Subcutaneous adipose tissue (tissue), 4 donors: ENCODE results near the gene CDH23. TPM values are rescaled to one million over a fixed set of nuclear protein-coding genes. Genes with fewer than 3 reads are reported as not detected.

Experiments used
- total RNA-seq, 4 donors: library from RNA; depleted of rRNA; stranded (reverse); fragments of >200 nt; gene quantifications; one replicate each; pipeline ENCODE4 v1.1.0, GENCODE V29; 2016
- TF ChIP-seq, protein P1 (sequence below): fragments of 450-650 bp; IDR thresholded peaks from one replicate; pipeline ENCODE4 v1.5.1; 2016; ENCODE audit warnings: low read depth, mild to moderate bottlenecking, control low read depth, antibody characterized with exemption, moderate library complexity

CDH23 gene
- total RNA-seq, 4 donors from 2014 or later: 14.3 to 74.8 (median 24.1) TPM

DNA sequence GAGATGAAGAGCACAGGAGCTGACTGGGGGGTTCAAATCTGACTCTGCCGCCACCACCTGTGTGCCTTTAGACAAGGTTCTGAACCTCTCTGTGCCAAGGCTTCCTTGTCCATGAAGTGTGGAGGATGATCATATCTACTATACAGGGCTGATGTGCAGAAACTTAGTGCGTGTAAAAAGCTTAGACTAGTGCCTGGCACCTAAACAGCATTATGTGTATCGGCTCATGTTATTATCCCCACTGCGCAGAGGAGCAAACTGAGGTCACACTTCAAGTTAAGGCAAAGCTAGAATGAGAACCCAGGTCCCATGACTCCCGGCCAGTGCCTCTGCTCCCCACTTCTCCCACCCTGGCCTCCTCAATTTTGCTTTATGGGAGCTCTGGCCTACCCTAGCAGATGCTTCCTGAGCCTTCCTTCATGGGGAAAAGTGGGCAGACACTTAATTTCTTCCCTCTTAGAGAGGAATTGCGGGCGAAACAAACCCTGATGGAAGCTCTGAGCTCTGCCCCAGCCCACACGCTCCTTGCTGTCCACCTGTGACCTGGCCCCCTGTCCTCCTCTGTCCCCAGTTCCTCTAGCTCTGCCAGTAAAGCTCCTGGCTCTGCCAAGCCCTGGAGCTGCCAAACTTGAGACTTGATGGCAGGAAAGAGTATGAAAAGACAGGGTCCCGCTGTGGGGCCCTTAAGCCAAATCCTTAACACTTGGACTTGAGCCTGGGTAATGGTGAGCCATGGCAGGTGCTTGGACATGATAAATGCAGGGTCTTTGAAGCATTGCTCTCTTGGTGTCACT is 71.0 kb downstream of the CDH23 start:
- TF ChIP-seq, protein P1, sequence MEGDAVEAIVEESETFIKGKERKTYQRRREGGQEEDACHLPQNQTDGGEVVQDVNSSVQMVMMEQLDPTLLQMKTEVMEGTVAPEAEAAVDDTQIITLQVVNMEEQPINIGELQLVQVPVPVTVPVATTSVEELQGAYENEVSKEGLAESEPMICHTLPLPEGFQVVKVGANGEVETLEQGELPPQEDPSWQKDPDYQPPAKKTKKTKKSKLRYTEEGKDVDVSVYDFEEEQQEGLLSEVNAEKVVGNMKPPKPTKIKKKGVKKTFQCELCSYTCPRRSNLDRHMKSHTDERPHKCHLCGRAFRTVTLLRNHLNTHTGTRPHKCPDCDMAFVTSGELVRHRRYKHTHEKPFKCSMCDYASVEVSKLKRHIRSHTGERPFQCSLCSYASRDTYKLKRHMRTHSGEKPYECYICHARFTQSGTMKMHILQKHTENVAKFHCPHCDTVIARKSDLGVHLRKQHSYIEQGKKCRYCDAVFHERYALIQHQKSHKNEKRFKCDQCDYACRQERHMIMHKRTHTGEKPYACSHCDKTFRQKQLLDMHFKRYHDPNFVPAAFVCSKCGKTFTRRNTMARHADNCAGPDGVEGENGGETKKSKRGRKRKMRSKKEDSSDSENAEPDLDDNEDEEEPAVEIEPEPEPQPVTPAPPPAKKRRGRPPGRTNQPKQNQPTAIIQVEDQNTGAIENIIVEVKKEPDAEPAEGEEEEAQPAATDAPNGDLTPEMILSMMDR: no peak

DNA sequence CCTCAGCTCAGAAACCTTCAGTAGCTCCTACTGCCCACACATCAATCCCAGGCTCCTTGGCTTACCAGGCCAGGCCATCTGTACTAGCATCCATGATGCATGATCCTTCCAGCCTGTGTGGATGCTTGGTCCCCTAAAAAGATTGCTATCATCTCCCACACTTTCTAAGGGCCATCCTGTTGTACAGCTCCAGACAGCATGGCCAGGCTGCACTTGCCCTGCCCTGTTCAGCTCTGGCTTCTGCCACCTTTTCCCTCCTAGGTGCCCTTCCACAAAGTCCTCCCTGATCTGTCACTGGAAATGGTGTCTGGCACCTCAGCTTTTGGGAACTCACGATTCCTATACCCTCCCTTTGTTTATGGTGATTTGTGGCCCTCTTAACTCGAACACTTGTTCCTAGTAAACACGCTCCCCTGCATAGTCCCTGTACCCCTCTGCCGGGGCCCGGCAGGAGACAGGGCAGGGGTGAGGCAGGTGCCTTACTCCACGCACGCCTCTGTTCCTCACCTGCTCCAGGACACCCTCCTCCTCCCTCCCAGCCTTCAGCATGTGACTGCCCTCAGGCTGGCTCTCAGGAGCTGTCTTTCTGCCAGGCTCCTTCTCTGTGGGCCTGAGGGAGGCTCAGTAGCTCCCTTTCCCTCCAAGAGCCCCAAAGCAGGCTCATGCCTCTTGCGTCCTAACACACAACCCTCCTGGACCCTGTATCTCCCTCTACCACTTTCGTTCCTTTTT is 71.8 kb downstream of the CDH23 start:
- TF ChIP-seq, protein P1: no peak

DNA sequence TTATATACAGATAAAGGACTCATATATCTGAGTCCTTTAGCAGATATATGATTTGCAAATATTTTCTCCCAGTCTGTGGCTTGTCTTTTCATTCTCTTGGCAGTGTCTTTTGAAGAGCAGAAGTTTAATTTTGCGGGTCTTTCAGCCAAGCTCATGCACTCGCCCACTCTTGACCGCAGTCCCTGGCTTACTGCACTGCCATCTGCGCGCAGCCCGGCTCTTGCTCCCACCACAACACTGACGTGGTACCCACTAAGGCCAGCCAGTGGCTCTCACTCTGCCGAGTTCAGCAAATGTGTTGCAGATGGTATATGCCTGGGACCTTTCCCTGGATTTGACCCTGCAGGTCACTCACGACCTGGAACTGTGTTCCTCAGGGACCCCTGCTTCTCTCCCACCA is 74.3 kb downstream of the CDH23 start:
- TF ChIP-seq, protein P1: no peak

DNA sequence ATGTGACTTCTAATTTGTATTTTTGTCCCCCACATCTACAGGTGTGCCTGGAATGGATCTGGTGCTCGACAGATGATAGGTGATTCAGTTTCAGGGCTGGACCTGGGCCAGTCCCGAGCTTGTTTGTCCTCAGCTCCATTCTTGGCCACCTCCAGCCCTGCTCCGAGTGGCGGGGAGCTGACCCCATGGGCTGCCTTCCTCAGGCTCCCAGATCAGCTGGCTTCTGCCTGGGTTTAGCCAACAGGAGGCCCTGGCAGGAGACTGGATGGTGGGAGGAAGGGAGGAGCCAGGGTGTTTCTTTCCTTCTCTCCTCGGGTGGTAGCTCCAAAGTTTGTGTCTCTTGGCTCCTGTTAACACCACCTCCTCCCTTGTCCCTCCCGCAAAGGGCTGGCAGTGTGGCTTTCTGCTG is 75.2 kb downstream of the CDH23 start:
- TF ChIP-seq, protein P1: no peak

DNA sequence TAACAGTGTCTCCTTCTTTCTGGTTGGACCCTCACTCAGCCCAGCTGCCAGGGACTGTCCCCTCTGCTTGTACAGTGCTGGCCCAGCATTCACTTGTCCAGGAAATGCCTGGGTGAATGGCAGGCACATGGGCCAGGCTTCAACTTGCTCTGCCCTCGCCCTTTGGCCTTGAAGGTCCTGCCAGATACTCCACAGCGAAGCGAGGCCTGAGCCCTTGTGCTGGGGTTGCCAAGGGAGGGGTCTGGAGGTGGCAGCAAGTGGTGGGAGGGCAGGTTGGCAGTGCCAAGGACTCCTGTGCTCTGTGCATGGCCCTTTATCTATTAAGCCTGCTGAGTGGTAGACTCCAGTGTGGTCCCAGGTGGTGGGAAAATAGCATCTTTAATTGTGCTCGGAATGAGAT is 75.7 kb downstream of the CDH23 start:
- TF ChIP-seq, protein P1: no peak

DNA sequence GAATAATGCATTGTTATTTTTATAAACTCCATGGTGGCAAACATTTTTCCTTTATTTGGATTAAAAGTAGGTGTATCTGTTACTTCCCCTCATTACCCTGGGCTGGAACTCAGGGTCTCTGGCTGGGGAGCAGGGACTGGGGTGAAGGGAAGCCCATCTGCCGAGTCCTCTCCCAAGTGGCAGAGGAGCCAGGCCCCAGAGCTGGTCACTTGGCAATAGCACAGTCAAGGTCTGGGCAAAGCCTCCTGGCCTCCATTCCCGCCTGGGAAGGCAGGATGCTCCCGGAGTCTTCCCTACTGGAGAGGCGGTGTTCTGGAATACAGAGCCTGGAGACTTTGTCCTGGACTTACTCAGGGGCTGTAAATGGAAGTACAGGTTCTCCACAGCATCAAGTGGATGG is 76.2 kb downstream of the CDH23 start:
- TF ChIP-seq, protein P1: no peak
